Measurements from ENCODE around the gene FAM90A1.
A peak's percentile ranks its signal among the peaks of the same experiment; 100 is the strongest.
"Not testable (repeated sequence)": the region's sequence is repeated elsewhere in the genome, so short reads cannot be mapped to it uniquely, and the experiment has no call there.

The FAM90A1 gene, protein sequence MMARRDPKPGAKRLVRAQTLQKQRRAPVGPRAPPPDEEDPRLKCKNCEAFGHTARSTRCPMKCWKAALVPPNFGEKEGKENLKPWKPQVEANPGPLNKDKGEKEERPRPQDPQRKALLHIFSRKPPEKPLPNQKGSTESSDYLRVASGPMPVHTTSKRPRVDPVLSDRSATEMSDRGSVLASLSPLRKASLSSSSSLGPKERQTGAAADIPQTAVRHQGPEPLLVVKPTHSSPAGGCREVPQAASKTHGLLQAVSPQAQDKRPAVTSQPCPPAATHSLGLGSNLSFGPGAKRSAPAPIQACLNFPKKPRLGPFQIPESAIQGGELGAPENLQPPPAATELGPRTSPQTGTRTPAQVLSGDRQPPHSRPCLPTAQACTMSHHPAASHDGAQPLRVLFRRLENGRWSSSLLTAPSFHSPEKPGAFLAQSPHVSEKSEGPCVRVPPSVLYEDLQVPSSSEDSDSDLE

DNA sequence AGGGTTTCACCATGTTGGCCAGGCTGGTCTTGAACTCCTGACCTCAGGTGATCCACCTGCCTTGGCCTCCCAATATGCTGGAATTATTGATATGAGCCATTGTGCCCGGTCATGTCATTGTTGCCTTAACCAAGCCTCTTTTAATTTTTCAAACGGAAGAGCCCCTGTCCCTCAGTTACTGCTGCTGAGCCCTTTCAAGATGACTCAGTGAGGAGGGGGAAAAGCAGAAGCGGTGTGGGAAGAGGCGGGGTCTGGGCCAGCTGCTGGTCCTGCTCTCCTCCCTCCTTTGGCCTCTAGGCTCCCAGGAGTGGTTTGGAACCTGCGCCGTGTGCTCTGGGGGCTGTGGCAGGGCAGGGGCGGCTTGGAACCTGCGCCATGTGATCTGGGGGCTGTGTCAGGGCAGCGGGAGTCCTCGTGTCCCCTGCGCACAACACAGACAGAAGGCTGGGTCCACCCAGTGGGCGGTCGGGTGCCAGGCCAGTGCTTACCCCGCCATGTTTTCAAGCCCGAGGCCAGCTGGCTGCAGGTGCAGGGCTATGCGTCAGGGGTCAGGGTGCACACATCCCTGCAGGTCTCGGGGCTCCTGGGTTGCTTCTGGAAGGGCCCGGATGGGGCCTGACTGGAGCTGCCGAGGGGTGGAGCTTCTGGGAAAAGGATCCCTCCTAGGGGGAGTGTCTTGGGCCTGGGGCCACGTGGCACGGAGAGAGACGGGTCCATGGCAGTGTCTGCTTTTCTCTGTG lies at the start of gene FAM90A1:
TSS of gene FAM90A1 (minus strand) at position 627 of the 740 bp plus-strand sequence. CDS start 2,786 bp downstream, outside the sequence.
- DNase-seq (ENCODE audit: low spot score): peak; percentile 45

DNA sequence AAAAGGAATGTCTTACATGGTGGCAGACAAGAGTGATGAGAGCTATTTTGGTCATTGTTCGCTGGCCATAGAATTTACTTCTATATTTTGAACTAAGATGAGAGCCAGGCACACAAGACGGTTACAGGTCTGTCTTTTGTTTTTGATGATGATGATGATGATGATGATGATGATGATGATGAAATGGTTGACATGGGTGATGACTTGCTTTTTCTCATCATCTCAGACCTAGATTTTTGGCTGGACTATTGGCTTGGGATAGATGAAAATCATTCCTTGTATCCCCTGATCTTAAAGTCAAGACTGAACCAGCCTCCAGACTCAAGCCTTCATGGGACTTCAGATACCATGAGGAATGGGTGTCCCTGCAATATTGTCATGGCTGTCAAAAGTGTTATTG lies 49.0 kb upstream of the FAM90A1 start:
- not testable (repeated sequence) for DNase-seq (ENCODE audit: low spot score)

DNA sequence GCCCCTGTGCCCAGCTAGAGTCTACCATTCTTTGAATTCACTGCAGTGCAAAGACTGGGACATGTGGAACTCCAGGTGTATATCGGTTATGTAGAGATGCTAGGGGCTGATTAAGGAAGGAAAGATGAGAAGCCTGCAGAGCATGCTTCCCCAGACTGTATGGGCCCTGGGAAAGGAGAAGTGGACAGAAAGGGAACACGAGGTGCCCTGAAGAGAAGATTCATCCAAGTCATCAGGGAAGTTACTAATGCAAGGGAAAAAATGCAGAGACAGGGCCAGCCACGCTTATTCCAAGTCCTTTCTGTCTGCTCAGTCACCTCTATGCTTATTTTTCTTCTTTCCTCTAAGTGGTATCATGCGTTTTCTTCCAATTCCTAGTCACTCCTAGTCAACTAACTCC lies 39.3 kb upstream of the FAM90A1 start:
- peak; percentile 37 for DNase-seq (ENCODE audit: low spot score)

DNA sequence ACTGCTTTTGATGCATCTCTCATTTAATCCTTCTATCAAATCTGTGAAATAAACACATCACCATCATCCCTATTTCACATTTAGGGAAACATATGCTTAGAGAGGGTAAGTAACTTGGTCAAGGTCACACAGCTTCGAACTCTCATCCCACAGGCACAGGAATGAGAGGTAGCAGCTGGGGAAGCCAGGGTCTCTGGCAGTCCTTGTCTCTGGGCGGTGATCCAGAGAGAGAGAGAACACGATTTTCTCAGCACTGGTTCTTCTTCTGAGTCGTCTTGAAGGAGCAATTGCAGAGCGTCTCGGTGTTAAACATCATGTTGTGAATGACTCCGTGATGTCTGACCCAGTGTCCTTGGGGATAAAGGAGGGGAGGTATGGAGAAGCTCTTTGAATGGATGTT lies 36.8 kb upstream of the FAM90A1 start:
- not testable (repeated sequence) for DNase-seq (ENCODE audit: low spot score)

DNA sequence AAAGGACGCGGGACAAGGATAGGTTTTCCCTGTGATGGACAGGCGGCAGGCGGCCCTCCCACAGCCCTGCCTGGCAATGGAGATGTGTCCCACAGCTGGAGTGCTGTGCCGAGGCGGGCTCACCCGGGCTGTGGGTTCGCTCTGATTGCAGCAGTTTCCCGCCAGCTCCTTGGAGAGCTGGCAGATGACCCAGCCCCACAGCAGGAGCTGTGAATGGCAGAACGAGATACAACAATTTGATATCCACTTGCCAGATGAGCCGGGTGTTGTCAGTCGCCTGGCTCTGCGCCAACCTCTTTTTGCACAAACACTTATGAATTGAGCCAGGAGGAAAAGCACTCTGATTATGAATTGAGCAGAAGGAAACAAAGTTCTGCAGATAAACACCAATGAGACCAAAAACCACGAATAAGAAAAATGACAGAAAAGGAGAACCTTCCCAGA lies 33.7 kb upstream of the FAM90A1 start:
- DNase-seq (ENCODE audit: low spot score): not testable (repeated sequence)

- DNase-seq (ENCODE audit: low spot score): not testable (repeated sequence)
Measured at GRCh38 chr12:8256356-8256755, 28.9 kb upstream of the FAM90A1 start.

GRCh38 chr12:8254705-8255104 lies 27.3 kb upstream of the FAM90A1 start:
- not testable (repeated sequence) for DNase-seq (ENCODE audit: low spot score)

GRCh38 chr12:8252056-8252818 lies 24.8 kb upstream of the FAM90A1 start:
- not testable (repeated sequence) for DNase-seq (ENCODE audit: low spot score)

DNA sequence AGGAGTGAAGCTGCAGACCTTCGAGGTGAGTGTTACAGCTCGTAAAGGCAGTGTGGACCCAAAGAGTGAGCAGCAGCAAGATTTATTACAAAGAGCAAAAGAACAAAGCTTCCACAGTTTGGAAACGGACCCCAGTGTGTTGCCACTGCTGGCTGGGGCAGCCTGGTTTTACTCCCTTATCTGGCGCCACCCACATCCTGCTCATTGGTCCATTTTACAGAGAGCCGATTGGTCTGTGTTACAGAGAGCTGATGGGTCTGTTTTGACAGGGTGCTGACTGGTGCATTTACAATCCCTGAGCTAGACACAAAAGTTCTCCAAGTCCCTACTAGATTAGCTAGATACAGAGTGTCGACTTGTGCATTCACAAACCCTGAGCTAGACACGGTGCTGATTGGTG lies 24.2 kb upstream of the FAM90A1 start:
- not testable (repeated sequence) for DNase-seq (ENCODE audit: low spot score)

- DNase-seq (ENCODE audit: low spot score): not testable (repeated sequence)
Measured at GRCh38 chr12:8246941-8247535, 19.6 kb upstream of the FAM90A1 start.

GRCh38 chr12:8243682-8244161 lies 16.3 kb upstream of the FAM90A1 start:
- DNase-seq (ENCODE audit: low spot score): peak; percentile 51

DNA sequence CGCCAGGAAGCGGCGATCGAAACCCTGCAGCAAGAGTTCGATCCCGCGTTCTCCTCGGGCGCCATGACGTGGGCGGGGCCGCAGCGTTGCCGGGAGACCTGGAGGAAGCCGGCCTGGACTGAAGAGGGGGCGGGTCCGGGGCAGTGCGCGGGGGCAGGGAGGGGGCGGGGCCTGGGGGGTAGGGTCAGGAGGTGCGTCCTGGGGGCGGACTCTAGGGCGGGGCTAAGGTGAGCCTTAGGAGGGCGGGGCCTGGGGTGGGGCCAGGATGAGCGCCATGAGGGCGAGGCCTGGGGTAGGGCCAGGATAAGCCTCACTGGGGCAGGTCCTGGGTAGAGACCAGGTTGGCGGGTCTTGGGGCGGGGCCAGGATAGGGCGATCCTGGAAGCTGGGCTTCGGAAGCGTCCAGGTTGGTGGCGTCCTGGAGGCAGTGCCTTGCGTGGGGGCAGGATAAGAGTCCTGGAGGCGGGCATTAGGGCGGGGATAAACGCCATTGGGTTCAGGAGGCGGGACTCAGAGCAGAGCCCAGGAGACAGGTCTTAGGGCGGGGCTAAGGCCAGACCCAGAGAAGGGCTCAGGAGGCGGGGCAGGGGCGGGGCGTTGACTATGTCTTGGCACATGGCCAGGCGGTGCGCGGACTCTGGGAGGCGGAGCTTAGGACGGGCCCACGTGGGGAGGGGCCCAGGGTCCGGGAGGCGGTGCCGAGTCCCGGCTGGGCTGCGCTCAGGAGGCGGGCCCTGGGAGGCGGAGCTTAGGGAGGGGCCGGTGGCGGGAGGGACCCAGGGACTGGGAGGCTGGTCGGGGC lies 15.7 kb upstream of the FAM90A1 start:
- peak; percentile 97 for DNase-seq (ENCODE audit: low spot score)

- DNase-seq (ENCODE audit: low spot score): not testable (repeated sequence)
Measured at GRCh38 chr12:8242622-8242879, 15.1 kb upstream of the FAM90A1 start.

GRCh38 chr12:8241917-8242621 lies 14.7 kb upstream of the FAM90A1 start:
- DNase-seq (ENCODE audit: low spot score): peak; percentile 30

DNA sequence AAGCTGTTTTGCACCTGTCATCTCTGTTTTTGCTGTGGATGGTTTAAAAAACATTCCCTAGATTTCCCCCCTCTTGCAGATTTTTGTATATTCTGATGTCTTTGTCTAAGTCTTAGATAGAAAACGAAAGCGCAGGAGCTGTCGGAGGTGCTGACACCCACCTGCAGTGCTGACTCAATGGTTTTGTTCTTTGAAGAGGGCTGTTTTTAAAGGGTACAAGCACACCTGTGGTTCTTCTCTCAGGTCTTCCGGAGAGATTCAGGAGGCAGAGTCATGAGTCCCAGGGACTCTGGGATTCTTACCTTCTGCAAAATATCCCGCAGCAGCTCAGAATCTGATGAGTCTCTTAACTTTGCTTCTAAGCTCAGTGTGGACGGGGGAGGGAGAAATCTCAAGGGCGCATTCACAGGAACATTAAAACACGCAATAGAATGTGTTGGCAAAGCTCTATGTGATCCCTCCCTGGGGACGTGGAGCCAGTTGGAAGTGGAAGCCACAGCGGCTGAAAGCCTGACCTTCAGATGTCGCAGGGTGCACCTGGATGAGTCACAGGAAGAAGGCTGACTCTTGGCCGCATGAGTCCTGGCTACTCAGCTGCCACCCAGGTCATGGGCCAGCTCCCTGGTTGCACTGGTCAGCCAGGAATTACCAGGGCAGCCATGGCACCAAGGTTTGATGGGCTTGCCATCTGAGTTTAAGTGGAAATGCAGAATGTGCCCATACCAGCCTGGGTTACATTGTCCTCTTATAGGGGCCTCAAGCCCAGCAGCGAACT lies 13.1 kb upstream of the FAM90A1 start:
- not testable (repeated sequence) for DNase-seq (ENCODE audit: low spot score)

DNA sequence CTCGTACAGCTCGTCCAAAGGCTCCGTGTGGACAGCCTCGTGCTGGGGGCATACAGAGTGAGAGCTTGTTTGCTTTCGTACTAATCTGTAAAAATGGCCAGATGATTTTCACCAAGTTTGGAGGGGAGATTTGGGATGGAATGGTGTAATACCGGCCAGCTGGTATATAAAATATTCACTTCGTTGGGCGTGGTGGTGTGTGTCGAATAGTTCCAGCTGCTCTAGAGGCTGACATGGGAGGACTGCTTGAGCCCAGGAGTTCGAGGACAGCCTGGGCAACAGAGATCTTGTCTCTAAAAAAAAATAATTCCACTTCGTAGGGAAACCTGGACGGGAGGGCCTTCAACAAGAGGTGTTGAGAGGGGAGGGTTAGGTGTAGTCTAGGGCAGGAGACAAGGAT lies 9.6 kb upstream of the FAM90A1 start:
- not testable (repeated sequence) for DNase-seq (ENCODE audit: low spot score)

GRCh38 chr12:8235316-8236157 lies 8.1 kb upstream of the FAM90A1 start:
- not testable (repeated sequence) for DNase-seq (ENCODE audit: low spot score)

GRCh38 chr12:8234746-8235145 lies 7.3 kb upstream of the FAM90A1 start:
- not testable (repeated sequence) for DNase-seq (ENCODE audit: low spot score)

Measured in Ammon's horn (tissue), 1 donor.